HCT116 (cell line): ENCODE data around the gene TACC2. TPM values are rescaled to one million over a fixed set of nuclear protein-coding genes. Genes with fewer than 3 reads are reported as not detected.

Source experiments
- ATAC-seq: fragments of 200-7000 bp; cut with Tn5 transposase; 2 replicates; pipeline ENCODE4 v1.9.1; 2020; ENCODE audit warnings: mild to moderate bottlenecking, moderate library complexity
- BruUV-seq: library from RNA; stranded (reverse); fragments of 400-500 nt; replicated peaks from 2 replicates; lab custom pipeline; 2021; lab: Mats Ljungman, UMichigan
- CTCF ChIA-PET: fragments of 300-600 bp; sonication (Branson Sonifier 250); formaldehyde crosslinking; loops from one replicate; lab custom pipeline; 2021; ENCODE audit warnings: antibody characterized with exemption; lab: Charles Lee
- POLR2A ChIA-PET: fragments of 300-600, 350-600 bp; sonication (Branson Sonifier 250); formaldehyde crosslinking; loops from one replicate; lab custom pipeline; 2021; ENCODE audit warnings: antibody characterized with exemption; lab: Charles Lee
- RAD21 ChIA-PET, 2 experiments: fragments of 300-600 bp; sonication (Branson Sonifier 250); formaldehyde crosslinking; loops; one replicate each; lab custom pipeline; 2023; ENCODE audit warnings: low total read pairs in 2 of 2; ENCODE audit not compliant: uncharacterized antibody in 2 of 2, unreplicated experiment in 2 of 2, low non-redundant PET in 1 of 2; lab: Charles Lee
- DNase-seq: peaks from one replicate; pipeline ENCODE4 v3.0.0-alpha.2; 2010; ENCODE audit warnings: low read depth, low spot score
- H2AFZ ChIP-seq: fragments of 200-600 bp; shearing (Covaris generic), sonication (generic); 2 replicates; pipeline ENCODE4 v1.6.1; 2017; ENCODE audit warnings: low read depth, mixed run types, mixed read lengths, antibody characterized with exemption, low read length; ENCODE audit not compliant: poor library complexity, severe bottlenecking
- H3K27ac ChIP-seq: 2 replicates; pipeline ENCODE4 v1.5.1; 2012; ENCODE audit warnings: low read depth, low read length
- H3K27me3 ChIP-seq: fragments of 200-600 bp; sonication (generic); 2 replicates; pipeline ENCODE4 v1.6.1; 2016; ENCODE audit warnings: mixed run types, low read length, mixed read lengths; ENCODE audit not compliant: insufficient read depth
- H3K36me3 ChIP-seq, 2 experiments: fragments of 200-500 bp in 1 of 2; fragments of 200-600 bp in 1 of 2; sonication (Bioruptor generic) in 1 of 2; sonication (generic) in 1 of 2; 2 replicates each; pipeline versions ENCODE4 v1.5.1 to v1.6.1; 2014 to 2016; ENCODE audit warnings: low read length in 2 of 2, inconsistent platforms in 1 of 2, mixed read lengths in 1 of 2, mixed run types in 1 of 2; ENCODE audit not compliant: insufficient read depth in 2 of 2, control insufficient read depth in 1 of 2
- H3K4me1 ChIP-seq, 2 experiments: fragments of 200-600 bp in 1 of 2; sonication (generic) in 1 of 2; 2 replicates each; pipeline versions ENCODE4 v1.5.1 to v1.6.1; 2012 to 2017; ENCODE audit warnings: low read length in 2 of 2, inconsistent platforms in 1 of 2, mild to moderate bottlenecking in 1 of 2, mixed read lengths in 1 of 2, mixed run types in 1 of 2, moderate library complexity in 1 of 2; ENCODE audit not compliant: insufficient read depth in 2 of 2, control insufficient read depth in 1 of 2
- H3K4me2 ChIP-seq: fragments of 200-600 bp; sonication (generic); 2 replicates; pipeline ENCODE4 v1.6.1; 2017; ENCODE audit warnings: mixed run types, low read length, mixed read lengths
- H3K4me3 ChIP-seq, 2 experiments: fragments of 200-600 bp in 1 of 2; sonication (generic) in 1 of 2; replicated peaks in 1 of 2; 2 replicates each; pipeline ENCODE4 v1.5.1; 2011 to 2016; ENCODE audit warnings: low read length in 2 of 2, control low read depth in 1 of 2, low read depth in 1 of 2, mild to moderate bottlenecking in 1 of 2, mixed read lengths in 1 of 2, mixed run types in 1 of 2
- H3K79me2 ChIP-seq: fragments of 200-600 bp; sonication (generic); 2 replicates; pipeline ENCODE4 v1.6.1; 2017; ENCODE audit warnings: mild to moderate bottlenecking, mixed run types, low read length, moderate library complexity, mixed read lengths; ENCODE audit not compliant: insufficient read depth
- H3K9ac ChIP-seq: fragments of 200-600 bp; sonication (generic); 2 replicates; pipeline ENCODE4 v1.6.1; 2016; ENCODE audit warnings: low read length, mixed read lengths
- H3K9me2 ChIP-seq: fragments of 200-600 bp; sonication (generic), shearing (Covaris generic); 2 replicates; pipeline ENCODE4 v1.6.1; 2017; ENCODE audit warnings: mixed run types, mild to moderate bottlenecking, moderate library complexity; ENCODE audit not compliant: insufficient read depth
- H3K9me3 ChIP-seq, 2 experiments: fragments of 200-500 bp in 1 of 2; fragments of 200-600 bp in 1 of 2; sonication (Bioruptor generic) in 1 of 2; sonication (generic) in 1 of 2; 2 replicates each; pipeline ENCODE4 v1.6.1; 2014 to 2017; ENCODE audit warnings: low read length in 2 of 2, mixed read lengths in 2 of 2, inconsistent platforms in 1 of 2, low read depth in 1 of 2, mild to moderate bottlenecking in 1 of 2, mixed run types in 1 of 2, moderate library complexity in 1 of 2; ENCODE audit not compliant: control insufficient read depth in 1 of 2, insufficient read depth in 1 of 2
- H4K20me1 ChIP-seq: fragments of 200-600 bp; sonication (generic), shearing (Covaris generic); 2 replicates; pipeline ENCODE4 v1.6.1; 2017; ENCODE audit warnings: mixed run types, mild to moderate bottlenecking, moderate library complexity; ENCODE audit not compliant: insufficient read depth
- CBX3 ChIP-seq: IDR thresholded peaks from 2 replicates; pipeline ENCODE4 v1.6.1; 2012; ENCODE audit warnings: low read depth
- EGR1 ChIP-seq: IDR thresholded peaks from 2 replicates; pipeline ENCODE4 v1.6.1; 2012; ENCODE audit warnings: low read depth
- ELF1 ChIP-seq: IDR thresholded peaks from 2 replicates; pipeline ENCODE4 v1.6.1; 2012; ENCODE audit warnings: low read depth, borderline replicate concordance
- EZH2 ChIP-seq: fragments of 200-600 bp; sonication (generic); IDR thresholded peaks from 2 replicates; pipeline ENCODE4 v1.6.1; 2017; ENCODE audit warnings: antibody characterized with exemption, mixed run types
- EZH2phosphoT487 ChIP-seq: fragments of 200-600 bp; IDR thresholded peaks from 2 replicates; pipeline ENCODE4 v1.6.1; 2018; ENCODE audit warnings: antibody characterized with exemption, borderline replicate concordance
- JUND ChIP-seq: IDR thresholded peaks from 2 replicates; pipeline ENCODE4 v1.6.1; 2012
- POLR2A ChIP-seq: IDR thresholded peaks from 2 replicates; pipeline ENCODE4 v1.7.0; 2011; ENCODE audit warnings: borderline replicate concordance; ENCODE audit not compliant: insufficient read depth, insufficient read length; ENCODE audit errors: extremely low read depth
- POLR2AphosphoS5 ChIP-seq: IDR thresholded peaks from 2 replicates; pipeline ENCODE4 v1.6.1; 2011; ENCODE audit warnings: mild to moderate bottlenecking, low read depth, low read length, moderate library complexity
- SP1 ChIP-seq: IDR thresholded peaks from 2 replicates; pipeline ENCODE4 v1.6.1; 2012; ENCODE audit warnings: low read depth
- SRF ChIP-seq: IDR thresholded peaks from 2 replicates; pipeline ENCODE4 v1.6.1; 2012; ENCODE audit warnings: low read depth
- YY1 ChIP-seq: IDR thresholded peaks from 2 replicates; pipeline ENCODE4 v1.6.1; 2011; ENCODE audit warnings: low read length, low read depth, moderate library complexity, mild to moderate bottlenecking; ENCODE audit not compliant: insufficient replicate concordance; ENCODE audit errors: extremely low read depth
- ZFX ChIP-seq: fragments of 450-650 bp; IDR thresholded peaks from 2 replicates; pipeline ENCODE4 v1.6.1; 2017
- ZNF274 ChIP-seq: fragments of 200-500 bp; sonication (Bioruptor generic); IDR thresholded peaks from 2 replicates; pipeline ENCODE4 v1.6.1; 2014; ENCODE audit warnings: mild to moderate bottlenecking, low read depth, low read length, inconsistent platforms
- intact Hi-C: fragments of 100-400 bp; cut with micrococcal nuclease; formaldehyde crosslinking; loops from 2 replicates; pipeline ENCODE4 v1.10.0; 2022
- total RNA-seq: library from RNA; stranded (reverse); gene quantifications from one replicate; pipeline ENCODE4 v1.2.1, GENCODE V29; 2021; ENCODE audit not compliant: unreplicated experiment
- TF ChIP-seq, protein P1 (sequence below): IDR thresholded peaks from 2 replicates; pipeline ENCODE4 v1.6.1; 2012; ENCODE audit warnings: low read depth
- TF ChIP-seq, protein P2 (sequence below): IDR thresholded peaks from 2 replicates; pipeline ENCODE4 v1.6.1; 2012
- TF ChIP-seq, protein P3 (sequence below): IDR thresholded peaks from 2 replicates; pipeline ENCODE4 v1.6.1; 2012
- TF ChIP-seq, protein P4 (sequence below), 3 experiments: fragments of 200-600 bp in 1 of 3; sonication (generic) in 1 of 3; IDR thresholded peaks in 2 of 3; conservative IDR thresholded peaks in 1 of 3; 2 replicates each; pipeline ENCODE4 v1.5.1; 2012 to 2017; ENCODE audit warnings: low read depth in 2 of 3, low read length in 2 of 3, antibody characterized with exemption in 1 of 3, borderline replicate concordance in 1 of 3, control low read depth in 1 of 3, mild to moderate bottlenecking in 1 of 3, mixed read lengths in 1 of 3, mixed run types in 1 of 3, moderate library complexity in 1 of 3; ENCODE audit not compliant: insufficient read depth in 1 of 3

TACC2 gene
- total RNA-seq, 1 experiment from 2014 or later = 38.6 TPM

DNA sequence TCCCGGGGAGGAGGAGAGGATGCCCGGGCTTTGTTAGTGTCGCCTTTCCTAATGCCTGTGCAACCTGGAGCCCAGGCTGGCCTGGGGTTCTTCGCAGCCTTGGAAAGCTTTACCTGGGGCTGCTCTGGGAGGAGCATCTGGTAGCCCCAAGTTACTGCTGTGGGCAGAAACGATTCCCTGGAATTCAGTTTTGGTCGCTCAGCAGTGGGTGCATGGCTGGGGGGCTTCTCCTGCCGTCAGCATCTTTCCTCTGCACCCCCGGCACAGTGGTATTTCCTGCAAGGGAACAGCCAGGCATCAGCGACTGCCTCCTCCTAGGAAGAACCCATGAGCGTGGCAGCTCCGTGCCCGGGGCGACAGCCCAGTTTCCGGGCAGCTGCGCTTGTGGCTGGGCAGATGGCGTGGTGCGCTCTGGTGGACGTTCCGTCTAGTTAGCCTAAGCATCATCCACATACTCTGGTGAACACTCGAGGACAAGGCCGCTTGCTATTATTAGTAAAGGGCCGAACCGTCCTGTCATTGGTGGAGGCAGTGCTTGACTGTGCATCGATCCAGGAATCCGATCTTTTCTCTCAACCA, 175.1 kb downstream of the TACC2 start:
- no peak overlapping the region for H3K27ac ChIP-seq
- DNase-seq (no peak), ATAC-seq (no peak)
- H3K4me2 ChIP-seq = no peak overlapping the region
- H3K9me3 ChIP-seq = no peaks in the 10 kb centered on the region
- H3K79me2 ChIP-seq = no peaks in the 10 kb centered on the region
- H4K20me1 ChIP-seq = no peaks in the 10 kb centered on the region
- POLR2A ChIA-PET = no interaction called here
- TF ChIP-seq, protein P1, sequence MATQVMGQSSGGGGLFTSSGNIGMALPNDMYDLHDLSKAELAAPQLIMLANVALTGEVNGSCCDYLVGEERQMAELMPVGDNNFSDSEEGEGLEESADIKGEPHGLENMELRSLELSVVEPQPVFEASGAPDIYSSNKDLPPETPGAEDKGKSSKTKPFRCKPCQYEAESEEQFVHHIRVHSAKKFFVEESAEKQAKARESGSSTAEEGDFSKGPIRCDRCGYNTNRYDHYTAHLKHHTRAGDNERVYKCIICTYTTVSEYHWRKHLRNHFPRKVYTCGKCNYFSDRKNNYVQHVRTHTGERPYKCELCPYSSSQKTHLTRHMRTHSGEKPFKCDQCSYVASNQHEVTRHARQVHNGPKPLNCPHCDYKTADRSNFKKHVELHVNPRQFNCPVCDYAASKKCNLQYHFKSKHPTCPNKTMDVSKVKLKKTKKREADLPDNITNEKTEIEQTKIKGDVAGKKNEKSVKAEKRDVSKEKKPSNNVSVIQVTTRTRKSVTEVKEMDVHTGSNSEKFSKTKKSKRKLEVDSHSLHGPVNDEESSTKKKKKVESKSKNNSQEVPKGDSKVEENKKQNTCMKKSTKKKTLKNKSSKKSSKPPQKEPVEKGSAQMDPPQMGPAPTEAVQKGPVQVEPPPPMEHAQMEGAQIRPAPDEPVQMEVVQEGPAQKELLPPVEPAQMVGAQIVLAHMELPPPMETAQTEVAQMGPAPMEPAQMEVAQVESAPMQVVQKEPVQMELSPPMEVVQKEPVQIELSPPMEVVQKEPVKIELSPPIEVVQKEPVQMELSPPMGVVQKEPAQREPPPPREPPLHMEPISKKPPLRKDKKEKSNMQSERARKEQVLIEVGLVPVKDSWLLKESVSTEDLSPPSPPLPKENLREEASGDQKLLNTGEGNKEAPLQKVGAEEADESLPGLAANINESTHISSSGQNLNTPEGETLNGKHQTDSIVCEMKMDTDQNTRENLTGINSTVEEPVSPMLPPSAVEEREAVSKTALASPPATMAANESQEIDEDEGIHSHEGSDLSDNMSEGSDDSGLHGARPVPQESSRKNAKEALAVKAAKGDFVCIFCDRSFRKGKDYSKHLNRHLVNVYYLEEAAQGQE = no peak
- no peak for TF ChIP-seq EGR1
- TF ChIP-seq ZNF274 = no peak
- TF ChIP-seq ELF1 = no peak
- TF ChIP-seq EZH2phosphoT487 = no peak
- TF ChIP-seq, protein P2, sequence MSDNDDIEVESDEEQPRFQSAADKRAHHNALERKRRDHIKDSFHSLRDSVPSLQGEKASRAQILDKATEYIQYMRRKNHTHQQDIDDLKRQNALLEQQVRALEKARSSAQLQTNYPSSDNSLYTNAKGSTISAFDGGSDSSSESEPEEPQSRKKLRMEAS = no peak
- no peak for TF ChIP-seq EZH2
- TF ChIP-seq SRF = no peak
- TF ChIP-seq YY1 = no peak
- TF ChIP-seq POLR2A = no peak
- no peak for TF ChIP-seq JUND
- TF ChIP-seq, protein P3, sequence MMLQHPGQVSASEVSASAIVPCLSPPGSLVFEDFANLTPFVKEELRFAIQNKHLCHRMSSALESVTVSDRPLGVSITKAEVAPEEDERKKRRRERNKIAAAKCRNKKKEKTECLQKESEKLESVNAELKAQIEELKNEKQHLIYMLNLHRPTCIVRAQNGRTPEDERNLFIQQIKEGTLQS = no peak
- no peak for TF ChIP-seq CBX3
- TF ChIP-seq, protein P4, sequence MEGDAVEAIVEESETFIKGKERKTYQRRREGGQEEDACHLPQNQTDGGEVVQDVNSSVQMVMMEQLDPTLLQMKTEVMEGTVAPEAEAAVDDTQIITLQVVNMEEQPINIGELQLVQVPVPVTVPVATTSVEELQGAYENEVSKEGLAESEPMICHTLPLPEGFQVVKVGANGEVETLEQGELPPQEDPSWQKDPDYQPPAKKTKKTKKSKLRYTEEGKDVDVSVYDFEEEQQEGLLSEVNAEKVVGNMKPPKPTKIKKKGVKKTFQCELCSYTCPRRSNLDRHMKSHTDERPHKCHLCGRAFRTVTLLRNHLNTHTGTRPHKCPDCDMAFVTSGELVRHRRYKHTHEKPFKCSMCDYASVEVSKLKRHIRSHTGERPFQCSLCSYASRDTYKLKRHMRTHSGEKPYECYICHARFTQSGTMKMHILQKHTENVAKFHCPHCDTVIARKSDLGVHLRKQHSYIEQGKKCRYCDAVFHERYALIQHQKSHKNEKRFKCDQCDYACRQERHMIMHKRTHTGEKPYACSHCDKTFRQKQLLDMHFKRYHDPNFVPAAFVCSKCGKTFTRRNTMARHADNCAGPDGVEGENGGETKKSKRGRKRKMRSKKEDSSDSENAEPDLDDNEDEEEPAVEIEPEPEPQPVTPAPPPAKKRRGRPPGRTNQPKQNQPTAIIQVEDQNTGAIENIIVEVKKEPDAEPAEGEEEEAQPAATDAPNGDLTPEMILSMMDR (IDR thresholded peaks at IDR 0.05 in 2 of 3, conservative IDR thresholded peaks at IDR 0.05 in 1 of 3; ENCODE audit: borderline replicate concordance in 1 of 3, insufficient read depth in 1 of 3, low read depth in 2 of 3, low read length in 2 of 3) = no peak
- TF ChIP-seq POLR2AphosphoS5 = no peak
- no peak for TF ChIP-seq ZFX
- TF ChIP-seq SP1 = no peak
- H3K9ac ChIP-seq = no peak overlapping the region
- H2AFZ ChIP-seq = no peak overlapping the region
- no peaks in the 10 kb centered on the region for H3K9me2 ChIP-seq
- BruUV-seq = no TSS peak
- RAD21 ChIA-PET = no interaction called here
- no peaks in the 10 kb centered on the region for H3K4me1 ChIP-seq
- no peaks in the 10 kb centered on the region for H3K36me3 ChIP-seq
- H3K4me3 ChIP-seq = no peak overlapping the region
- CTCF ChIA-PET = no interaction called here
- intact Hi-C loops = no loop called here
- H3K27me3 ChIP-seq = no peaks in the 10 kb centered on the region
